Measurements from ENCODE around the gene RGS6. TPM values are rescaled to one million over a fixed set of nuclear protein-coding genes. Genes with fewer than 3 reads are reported as not detected.

RGS6 gene
- total RNA-seq, 1 experiment from 2014 or later: not detected

DNA sequence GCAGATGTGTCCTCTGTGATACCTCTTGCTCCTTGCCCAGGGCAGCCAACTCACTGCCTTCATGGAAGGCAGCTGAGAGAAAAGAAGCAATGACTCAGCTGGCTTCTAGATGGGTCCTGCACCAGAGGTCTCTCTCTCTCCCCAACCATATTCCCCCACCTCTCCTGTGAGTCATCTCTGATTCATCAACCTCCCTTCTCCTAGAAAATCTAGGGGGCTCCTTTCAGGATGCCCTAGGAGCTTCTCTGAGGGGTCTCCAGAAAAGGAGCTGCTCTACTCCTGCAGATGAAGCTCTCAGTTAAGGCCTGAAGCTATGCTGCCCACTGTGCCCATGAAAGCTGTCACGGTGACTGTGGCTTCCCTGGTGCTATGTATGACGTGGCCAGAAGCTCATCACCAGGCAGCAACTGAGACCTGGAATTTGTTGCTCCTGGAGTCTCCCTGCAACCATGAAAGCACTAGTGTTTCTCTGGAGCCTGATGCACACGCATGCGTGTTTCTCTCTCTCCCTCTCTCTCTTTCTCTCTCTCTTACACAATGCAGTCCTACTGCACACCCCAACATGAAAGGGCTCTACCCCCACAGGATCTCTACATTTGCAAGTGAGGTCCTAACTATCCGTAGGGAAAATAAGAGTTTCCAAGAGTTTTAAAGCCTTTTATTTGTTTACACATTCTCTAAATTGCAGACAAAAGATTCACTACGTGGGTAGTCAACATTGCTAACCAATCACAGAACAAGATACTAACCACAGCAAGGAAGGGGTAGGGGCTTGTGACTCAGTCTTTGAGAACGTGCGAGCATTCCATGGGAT lies 676.4 kb downstream of the RGS6 start:
- H4K20me1 ChIP-seq (ENCODE audit: low read length): no peaks in the 10 kb centered on the region
- H3K27me3 ChIP-seq (ENCODE audit: low read length): no peaks in the 10 kb centered on the region
- H3K36me3 ChIP-seq (ENCODE audit: low read depth, low read length): no peaks in the 10 kb centered on the region
- H3K4me2 ChIP-seq (ENCODE audit: low read length): peak overlapping the region; percentile 55
- TF ChIP-seq, protein P1, sequence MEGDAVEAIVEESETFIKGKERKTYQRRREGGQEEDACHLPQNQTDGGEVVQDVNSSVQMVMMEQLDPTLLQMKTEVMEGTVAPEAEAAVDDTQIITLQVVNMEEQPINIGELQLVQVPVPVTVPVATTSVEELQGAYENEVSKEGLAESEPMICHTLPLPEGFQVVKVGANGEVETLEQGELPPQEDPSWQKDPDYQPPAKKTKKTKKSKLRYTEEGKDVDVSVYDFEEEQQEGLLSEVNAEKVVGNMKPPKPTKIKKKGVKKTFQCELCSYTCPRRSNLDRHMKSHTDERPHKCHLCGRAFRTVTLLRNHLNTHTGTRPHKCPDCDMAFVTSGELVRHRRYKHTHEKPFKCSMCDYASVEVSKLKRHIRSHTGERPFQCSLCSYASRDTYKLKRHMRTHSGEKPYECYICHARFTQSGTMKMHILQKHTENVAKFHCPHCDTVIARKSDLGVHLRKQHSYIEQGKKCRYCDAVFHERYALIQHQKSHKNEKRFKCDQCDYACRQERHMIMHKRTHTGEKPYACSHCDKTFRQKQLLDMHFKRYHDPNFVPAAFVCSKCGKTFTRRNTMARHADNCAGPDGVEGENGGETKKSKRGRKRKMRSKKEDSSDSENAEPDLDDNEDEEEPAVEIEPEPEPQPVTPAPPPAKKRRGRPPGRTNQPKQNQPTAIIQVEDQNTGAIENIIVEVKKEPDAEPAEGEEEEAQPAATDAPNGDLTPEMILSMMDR (conservative IDR thresholded peaks at IDR 0.05; ENCODE audit: low read depth, low read length): no peak
- no peak for TF ChIP-seq EZH2phosphoT487 (IDR thresholded peaks at IDR 0.05; ENCODE audit: borderline replicate concordance, low read length)
- TF ChIP-seq EZH2 (IDR thresholded peaks at IDR 0.05; ENCODE audit: low read length, unreplicated experiment): no peak
- H3K9ac ChIP-seq (ENCODE audit: low read length): peak overlapping the region; percentile 27
- H2AFZ ChIP-seq (ENCODE audit: low read length): peak overlapping the region; percentile 47
- H3K27ac ChIP-seq (ENCODE audit: low read length): peak overlapping the region; percentile 83
- no peaks in the 10 kb centered on the region for H3K9me3 ChIP-seq (ENCODE audit: low read length)
- BruUV-seq (replicated peaks): TSS peak; percentile 55
- peaks cover 30% of the 10 kb centered on the region for H3K4me1 ChIP-seq (ENCODE audit: insufficient read depth, low read length)
- ChIA-PET CTCF (interaction anchor here (0.5 to 1.2 kb wide), 3 partner anchors 27 to 179 kb away, joined by 3 to 5 read pairs (median 3); no protein-coding TSS in a partner anchor), POLR2A (ENCODE audit: unreplicated experiment) (interaction anchor here (0.6 kb wide), 1 partner anchor 59 kb away, joined by 3 read pairs; no protein-coding TSS in a partner anchor)
- ATAC-seq (peak; percentile 91), DNase-seq (peak; percentile 95)
- no peaks in the 10 kb centered on the region for H3K9me2 ChIP-seq (replicated peaks; ENCODE audit: low read length)
- no peak overlapping the region; the same call in 1 of the 2 replicates for H3K4me3 ChIP-seq (ENCODE audit: low read length)
- intact Hi-C loops (cut with micrococcal nuclease): no loop called here
- H3F3A ChIP-seq (ENCODE audit: low read length, unreplicated experiment): no peaks in the 10 kb centered on the region
- H3K79me2 ChIP-seq (ENCODE audit: low read length): no peaks in the 10 kb centered on the region

DNA sequence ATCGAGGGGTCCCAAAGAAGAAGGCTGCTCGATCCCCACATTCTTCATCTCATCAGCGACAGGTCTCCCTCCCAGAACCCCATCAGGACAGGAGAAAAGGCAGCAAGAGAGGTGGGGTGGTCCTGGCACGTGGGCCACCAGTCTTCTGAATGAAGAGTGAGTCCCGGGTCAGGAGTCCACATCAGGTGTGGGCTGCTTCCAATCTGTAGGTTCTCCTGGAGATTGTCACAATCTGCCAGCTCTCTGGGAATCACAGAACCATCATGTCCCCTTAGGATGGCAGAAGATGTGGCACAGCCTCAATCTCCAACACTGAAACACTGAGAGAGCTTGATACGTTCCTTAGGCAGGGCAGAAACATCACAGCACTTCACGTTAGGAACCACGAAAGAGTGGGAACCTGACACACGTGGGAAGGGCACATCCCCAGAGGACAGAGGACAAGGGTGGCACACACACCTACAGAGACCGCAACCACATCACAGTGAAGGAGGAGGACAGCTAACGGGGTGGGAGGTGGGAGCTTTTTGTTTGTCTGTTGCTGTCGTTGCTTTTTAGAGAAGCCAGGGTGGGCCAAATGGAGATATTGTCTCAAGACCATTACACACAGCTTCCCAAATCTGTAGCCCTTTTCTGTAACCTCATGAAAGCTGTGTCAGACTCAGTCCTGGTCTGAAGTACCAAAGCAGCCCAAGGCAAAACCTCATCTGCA lies 677.1 kb downstream of the RGS6 start:
- Histone ChIP-seq H3K27ac (ENCODE audit: low read length) (peak overlapping the region; percentile 83), H2AFZ (ENCODE audit: low read length) (peak overlapping the region; percentile 47), H3K36me3 (ENCODE audit: low read depth, low read length) (no peaks in the 10 kb centered on the region), H3K4me1 (ENCODE audit: insufficient read depth, low read length) (peaks cover 32% of the 10 kb centered on the region), H3K27me3 (ENCODE audit: low read length) (no peaks in the 10 kb centered on the region), H3K9me2 (replicated peaks; ENCODE audit: low read length) (no peaks in the 10 kb centered on the region), H3K4me2 (ENCODE audit: low read length) (peak overlapping the region; percentile 55), H3F3A (ENCODE audit: low read length, unreplicated experiment) (no peaks in the 10 kb centered on the region), H3K9ac (ENCODE audit: low read length) (peak overlapping the region; percentile 19), H3K9me3 (ENCODE audit: low read length) (no peaks in the 10 kb centered on the region), H3K79me2 (ENCODE audit: low read length) (no peaks in the 10 kb centered on the region), H3K4me3 (ENCODE audit: low read length) (no peak overlapping the region; the same call in 1 of the 2 replicates), H4K20me1 (ENCODE audit: low read length) (no peaks in the 10 kb centered on the region)
- intact Hi-C loops (cut with micrococcal nuclease): no loop called here
- CTCF ChIA-PET: interaction anchor here (0.5 kb wide), 1 partner anchor 27 kb away, joined by 5 read pairs; no protein-coding TSS in a partner anchor
- POLR2A ChIA-PET (ENCODE audit: unreplicated experiment): no interaction called here
- DNase-seq (no peak), ATAC-seq (no peak)
- TF ChIP-seq, protein P1 (conservative IDR thresholded peaks at IDR 0.05; ENCODE audit: low read depth, low read length): no peak
- TF ChIP-seq EZH2phosphoT487 (IDR thresholded peaks at IDR 0.05; ENCODE audit: borderline replicate concordance, low read length) (no peak), EZH2 (IDR thresholded peaks at IDR 0.05; ENCODE audit: low read length, unreplicated experiment) (no peak)
- no TSS peak for BruUV-seq (replicated peaks)
